ENCODE measurements around the gene CLCN7. TPM values are rescaled to one million over a fixed set of nuclear protein-coding genes. Genes with fewer than 3 reads are reported as not detected.

CLCN7 gene
- total RNA-seq, 1 donor from 2014 or later: 99.1 TPM

DNA sequence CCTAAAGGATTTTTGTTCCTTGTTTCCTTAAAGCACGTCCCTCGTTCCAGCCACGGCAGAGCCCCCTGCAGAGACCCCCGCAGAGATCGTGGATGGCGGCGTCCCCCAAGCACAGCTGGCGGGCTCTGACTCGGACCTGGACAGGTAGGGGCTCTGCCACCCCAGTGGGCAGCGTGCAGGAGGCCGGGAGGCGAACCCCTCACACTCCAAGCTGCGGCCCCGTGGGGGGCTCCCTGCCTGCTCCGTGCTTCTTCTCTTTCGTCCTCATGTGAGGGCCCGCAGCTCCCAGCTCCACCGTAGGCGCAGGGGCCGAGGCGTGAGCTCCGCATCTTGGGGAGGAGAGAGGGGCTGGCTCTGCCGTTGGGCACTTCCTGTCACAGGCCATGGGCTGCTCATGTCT, 26.8 kb upstream of the CLCN7 start:
- no peak overlapping the region for H3K4me3 Mint-ChIP-seq (ENCODE audit: unreplicated experiment)
- H3K27me3 Mint-ChIP-seq (ENCODE audit: unreplicated experiment): peaks cover 4% of the 10 kb centered on the region
- no peak overlapping the region for H3K27ac Mint-ChIP-seq (ENCODE audit: unreplicated experiment)
- H3K4me1 Mint-ChIP-seq (ENCODE audit: unreplicated experiment): no peaks in the 10 kb centered on the region
- no peak for DNase-seq (ENCODE audit: low spot score)
- peaks cover 15% of the 10 kb centered on the region for H3K36me3 Mint-ChIP-seq (ENCODE audit: low read depth, unreplicated experiment)
- no peaks in the 10 kb centered on the region for H3K9me3 Mint-ChIP-seq (ENCODE audit: unreplicated experiment)
- TF ChIP-seq, protein P1, sequence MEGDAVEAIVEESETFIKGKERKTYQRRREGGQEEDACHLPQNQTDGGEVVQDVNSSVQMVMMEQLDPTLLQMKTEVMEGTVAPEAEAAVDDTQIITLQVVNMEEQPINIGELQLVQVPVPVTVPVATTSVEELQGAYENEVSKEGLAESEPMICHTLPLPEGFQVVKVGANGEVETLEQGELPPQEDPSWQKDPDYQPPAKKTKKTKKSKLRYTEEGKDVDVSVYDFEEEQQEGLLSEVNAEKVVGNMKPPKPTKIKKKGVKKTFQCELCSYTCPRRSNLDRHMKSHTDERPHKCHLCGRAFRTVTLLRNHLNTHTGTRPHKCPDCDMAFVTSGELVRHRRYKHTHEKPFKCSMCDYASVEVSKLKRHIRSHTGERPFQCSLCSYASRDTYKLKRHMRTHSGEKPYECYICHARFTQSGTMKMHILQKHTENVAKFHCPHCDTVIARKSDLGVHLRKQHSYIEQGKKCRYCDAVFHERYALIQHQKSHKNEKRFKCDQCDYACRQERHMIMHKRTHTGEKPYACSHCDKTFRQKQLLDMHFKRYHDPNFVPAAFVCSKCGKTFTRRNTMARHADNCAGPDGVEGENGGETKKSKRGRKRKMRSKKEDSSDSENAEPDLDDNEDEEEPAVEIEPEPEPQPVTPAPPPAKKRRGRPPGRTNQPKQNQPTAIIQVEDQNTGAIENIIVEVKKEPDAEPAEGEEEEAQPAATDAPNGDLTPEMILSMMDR (IDR thresholded peaks at IDR 0.05; ENCODE audit: unreplicated experiment): no peak

GRCh38 chr16:1500465-1501150, 25.8 kb upstream of the CLCN7 start:
- H3K4me1 Mint-ChIP-seq (ENCODE audit: unreplicated experiment): no peaks in the 10 kb centered on the region
- no peak overlapping the region for H3K27ac Mint-ChIP-seq (ENCODE audit: unreplicated experiment)
- H3K27me3 Mint-ChIP-seq (ENCODE audit: unreplicated experiment): peaks cover 5% of the 10 kb centered on the region
- TF ChIP-seq, protein P1 (IDR thresholded peaks at IDR 0.05; ENCODE audit: unreplicated experiment): no peak
- DNase-seq (ENCODE audit: low spot score): no peak
- H3K36me3 Mint-ChIP-seq (ENCODE audit: low read depth, unreplicated experiment): peaks cover 15% of the 10 kb centered on the region
- no peaks in the 10 kb centered on the region for H3K9me3 Mint-ChIP-seq (ENCODE audit: unreplicated experiment)
- H3K4me3 Mint-ChIP-seq (ENCODE audit: unreplicated experiment): no peak overlapping the region

GRCh38 chr16:1499756-1500464, 25.1 kb upstream of the CLCN7 start:
- Mint-ChIP-seq H3K4me1 (ENCODE audit: unreplicated experiment) (no peaks in the 10 kb centered on the region), H3K4me3 (ENCODE audit: unreplicated experiment) (no peak overlapping the region), H3K36me3 (ENCODE audit: low read depth, unreplicated experiment) (peaks cover 15% of the 10 kb centered on the region), H3K27ac (ENCODE audit: unreplicated experiment) (no peak overlapping the region), H3K9me3 (ENCODE audit: unreplicated experiment) (no peaks in the 10 kb centered on the region), H3K27me3 (ENCODE audit: unreplicated experiment) (peaks cover 5% of the 10 kb centered on the region)
- TF ChIP-seq, protein P1 (IDR thresholded peaks at IDR 0.05; ENCODE audit: unreplicated experiment): no peak
- no peak for DNase-seq (ENCODE audit: low spot score)

DNA sequence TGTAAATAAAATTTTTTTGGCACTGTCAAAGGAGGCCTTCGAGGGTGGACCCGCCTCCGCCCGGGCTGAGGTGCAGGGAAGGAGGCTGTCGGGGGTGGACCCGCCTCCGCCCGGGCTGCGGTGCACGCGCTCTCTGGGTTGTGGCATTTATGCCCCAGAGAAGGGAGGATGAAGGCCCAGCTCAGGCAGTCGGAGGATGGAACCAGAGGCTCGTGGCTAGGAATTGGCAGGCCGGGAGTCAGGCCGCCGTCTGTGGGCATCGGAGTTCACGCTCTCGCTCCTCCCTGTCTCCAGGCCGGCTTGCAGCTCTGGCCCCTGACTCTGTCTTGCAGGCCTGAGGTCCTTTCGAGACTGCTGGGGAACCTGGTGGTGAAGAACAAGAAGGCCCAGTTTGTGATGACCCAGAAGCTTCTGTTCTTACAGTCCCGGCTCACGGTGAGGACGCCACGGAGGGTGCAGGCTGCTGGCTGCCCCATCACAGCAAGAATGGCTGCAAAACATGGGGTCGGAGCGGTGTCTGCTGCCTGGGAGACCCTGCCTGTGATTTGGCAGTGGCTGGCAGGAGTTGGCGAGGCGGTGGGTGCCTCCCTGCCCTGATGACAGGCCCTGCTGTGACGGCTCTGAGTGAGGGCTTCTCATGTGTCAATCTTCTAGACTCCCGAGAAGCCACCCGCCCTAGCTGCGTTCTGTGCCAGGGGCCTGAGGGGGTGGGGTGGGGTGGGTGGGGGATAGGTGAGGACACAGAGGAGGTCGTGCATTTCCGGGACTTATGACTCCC, 24.3 kb upstream of the CLCN7 start:
- TF ChIP-seq, protein P1 (IDR thresholded peaks at IDR 0.05; ENCODE audit: unreplicated experiment): no peak
- Mint-ChIP-seq H3K27ac (ENCODE audit: unreplicated experiment) (no peak overlapping the region), H3K4me3 (ENCODE audit: unreplicated experiment) (no peak overlapping the region), H3K9me3 (ENCODE audit: unreplicated experiment) (no peaks in the 10 kb centered on the region), H3K27me3 (ENCODE audit: unreplicated experiment) (peaks cover 5% of the 10 kb centered on the region), H3K4me1 (ENCODE audit: unreplicated experiment) (no peaks in the 10 kb centered on the region), H3K36me3 (ENCODE audit: low read depth, unreplicated experiment) (peaks cover 15% of the 10 kb centered on the region)
- no peak for DNase-seq (ENCODE audit: low spot score)

All from endothelial cell (in vitro differentiated cells).